Measurements from ENCODE around the gene PHLPP1.

Gene PHLPP1

DNA sequence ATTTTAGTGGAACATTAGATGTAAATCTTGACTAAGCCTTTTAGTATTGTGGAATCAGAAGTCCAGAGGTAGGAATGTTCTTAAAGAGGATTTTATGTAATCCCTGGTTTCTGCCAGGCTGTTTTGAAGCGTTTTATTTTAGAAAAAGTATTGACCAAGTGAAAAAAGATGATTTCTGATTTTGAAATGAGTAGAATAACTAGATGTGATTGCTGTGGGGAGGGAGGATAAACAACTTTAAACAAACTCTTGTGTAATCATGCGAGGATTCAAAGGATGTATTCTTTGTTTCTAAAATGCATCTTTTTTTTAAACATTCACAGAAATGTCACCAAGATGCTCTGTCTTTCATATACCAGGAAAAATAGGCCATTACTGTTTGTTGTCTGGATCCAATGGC lies 53.9 kb downstream of the PHLPP1 start:
- Histone ChIP-seq H3K4me3 (ENCODE audit: low read depth, low read length) (no peak overlapping the region), H3K27me3 (ENCODE audit: control insufficient read depth, insufficient read depth, low read length) (no peaks in the 10 kb centered on the region), H3K9me3 (ENCODE audit: control insufficient read depth, low read length) (no peaks in the 10 kb centered on the region), H3K27ac (no peak overlapping the region), H2AFZ (no peak overlapping the region), H3K79me2 (peaks cover 24% of the 10 kb centered on the region), H3K4me1 (peaks cover 11% of the 10 kb centered on the region), H3K36me3 (ENCODE audit: control insufficient read depth, insufficient read depth, low read length) (no peaks in the 10 kb centered on the region), H3K9ac (no peak overlapping the region), H3K4me2 (ENCODE audit: low read length) (no peak overlapping the region)
- TF ChIP-seq CTCF (IDR thresholded peaks at IDR 0.05): no peak

- no peaks in the 10 kb centered on the region for H3K27me3 ChIP-seq (ENCODE audit: control insufficient read depth, insufficient read depth, low read length)
- H3K27ac ChIP-seq: no peak overlapping the region
- no peaks in the 10 kb centered on the region for H3K9me3 ChIP-seq (ENCODE audit: control insufficient read depth, low read length)
- no peak overlapping the region for H3K4me2 ChIP-seq (ENCODE audit: low read length)
- H3K36me3 ChIP-seq (ENCODE audit: control insufficient read depth, insufficient read depth, low read length): no peaks in the 10 kb centered on the region
- H2AFZ ChIP-seq: no peak overlapping the region
- peaks cover 10% of the 10 kb centered on the region for H3K4me1 ChIP-seq
- no peak overlapping the region for H3K9ac ChIP-seq
- no peak for TF ChIP-seq CTCF (IDR thresholded peaks at IDR 0.05)
- H3K79me2 ChIP-seq: peaks cover 16% of the 10 kb centered on the region
- H3K4me3 ChIP-seq (ENCODE audit: low read depth, low read length): no peak overlapping the region
Measured at GRCh38 chr18:62771494-62772270, 56.3 kb downstream of the PHLPP1 start.

DNA sequence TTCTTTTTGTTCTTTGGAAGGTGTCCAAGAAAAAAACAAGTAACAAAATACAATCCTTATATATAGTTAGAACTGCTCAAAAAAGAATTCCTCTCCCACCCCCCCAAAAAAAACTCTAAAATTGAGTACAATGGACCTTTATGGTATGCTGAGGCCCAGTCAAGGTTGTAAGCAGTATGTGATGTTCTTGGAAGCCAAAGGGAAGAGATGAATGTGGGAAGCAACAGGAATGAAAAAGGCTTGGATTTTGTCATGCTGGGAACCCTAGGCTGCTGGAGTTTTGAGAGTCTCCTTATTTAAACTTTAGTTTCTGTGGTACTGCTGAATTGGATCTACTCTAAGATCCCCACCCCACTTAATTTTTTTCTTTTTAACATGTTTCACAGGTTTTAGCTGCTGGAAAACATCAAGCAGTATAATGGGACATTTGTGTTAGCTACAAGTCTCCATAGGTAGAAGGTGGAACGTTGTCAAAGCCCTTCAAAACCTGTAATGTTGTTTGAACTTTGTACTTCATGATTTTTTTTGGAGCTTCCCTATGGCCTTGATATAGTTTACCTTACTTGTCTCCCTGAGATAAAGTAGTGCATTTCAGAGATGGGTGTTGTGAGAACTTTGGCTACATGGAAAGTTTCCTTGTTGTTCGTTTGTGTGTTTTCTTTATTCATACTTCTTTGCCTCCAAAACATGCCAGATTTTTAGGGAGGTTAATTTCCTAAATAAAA lies 57.7 kb downstream of the PHLPP1 start:
- Histone ChIP-seq H3K9me3 (ENCODE audit: control insufficient read depth, low read length) (no peaks in the 10 kb centered on the region), H3K4me2 (ENCODE audit: low read length) (no peak overlapping the region), H3K4me1 (peaks cover 10% of the 10 kb centered on the region), H3K27ac (no peak overlapping the region), H3K79me2 (peaks cover 20% of the 10 kb centered on the region), H3K36me3 (ENCODE audit: control insufficient read depth, insufficient read depth, low read length) (no peaks in the 10 kb centered on the region), H3K9ac (no peak overlapping the region), H2AFZ (no peak overlapping the region), H3K27me3 (ENCODE audit: control insufficient read depth, insufficient read depth, low read length) (no peaks in the 10 kb centered on the region), H3K4me3 (ENCODE audit: low read depth, low read length) (no peak overlapping the region)
- no peak for TF ChIP-seq CTCF (IDR thresholded peaks at IDR 0.05)

DNA sequence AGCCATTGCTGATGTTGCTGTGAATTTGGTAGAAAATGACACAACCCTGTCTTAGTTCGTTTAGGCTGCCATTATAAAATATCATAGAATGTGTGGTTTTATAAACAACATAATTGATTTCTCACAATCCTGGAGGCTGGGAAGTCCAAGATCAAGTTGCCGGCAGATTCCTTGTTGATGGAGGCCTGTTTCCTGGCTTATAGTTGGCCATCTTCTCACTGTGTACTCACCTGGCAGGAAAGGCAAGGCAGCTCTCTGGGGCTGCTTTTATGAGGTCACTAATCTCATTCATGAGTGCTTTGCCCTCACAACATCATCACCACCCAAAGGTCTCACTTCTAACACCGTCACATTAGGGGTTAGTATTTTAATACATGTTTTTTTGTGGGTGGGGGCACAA lies 58.4 kb downstream of the PHLPP1 start:
- no peak overlapping the region for H3K9ac ChIP-seq
- H3K9me3 ChIP-seq (ENCODE audit: control insufficient read depth, low read length): no peaks in the 10 kb centered on the region
- no peak overlapping the region for H3K27ac ChIP-seq
- no peaks in the 10 kb centered on the region for H3K36me3 ChIP-seq (ENCODE audit: control insufficient read depth, insufficient read depth, low read length)
- H3K27me3 ChIP-seq (ENCODE audit: control insufficient read depth, insufficient read depth, low read length): no peaks in the 10 kb centered on the region
- peaks cover 20% of the 10 kb centered on the region for H3K79me2 ChIP-seq
- H3K4me2 ChIP-seq (ENCODE audit: low read length): no peak overlapping the region
- no peak for TF ChIP-seq CTCF (IDR thresholded peaks at IDR 0.05)
- H3K4me1 ChIP-seq: peaks cover 10% of the 10 kb centered on the region
- H3K4me3 ChIP-seq (ENCODE audit: low read depth, low read length): no peak overlapping the region
- H2AFZ ChIP-seq: no peak overlapping the region
